Pancreas (tissue), 10 donors: Measurements from ENCODE around the gene TIAM1. TPM values are rescaled to one million over a fixed set of nuclear protein-coding genes. Genes with fewer than 3 reads are reported as not detected.

Experiments
- ATAC-seq, 4 donors: fragments of 200-7000 bp; cut with Tn5 transposase; one replicate each; pipeline versions ENCODE4 v1.8.0 to v1.9.1; 2020; ENCODE audit warnings: mild to moderate bottlenecking in 4 of 4, moderate library complexity in 4 of 4
- DNase-seq, 6 donors: peaks; one replicate each; pipeline ENCODE4 v3.0.0-alpha.2; 2020
- FAIRE-seq: peaks from 2 replicates; lab custom pipeline; 2012; peaks lifted over from hg19 to GRCh38; lab: Jason Lieb, UNC
- H3K27ac ChIP-seq, 4 donors: fragments of 200-600 bp; sonication (generic); 1 replicate in 3 of 4; 2 replicates in 1 of 4; pipeline versions ENCODE4 v1.5.0 to v1.8.0; 2020
- H3K27me3 ChIP-seq, 4 donors: fragments of 200-600 bp; one replicate each; pipeline ENCODE4 v1.8.0; 2021
- H3K36me3 ChIP-seq, 3 donors: fragments of 200-600 bp; sonication (generic) in 1 of 3; one replicate each; pipeline versions ENCODE4 v1.5.0 to v1.8.0; 2020 to 2021
- H3K4me1 ChIP-seq, 3 donors: fragments of 200-600 bp; one replicate each; pipeline ENCODE4 v1.8.0; 2021
- H3K4me3 ChIP-seq, 4 donors: fragments of 200-600 bp; sonication (generic) in 2 of 4; one replicate each; pipeline versions ENCODE4 v1.5.0 to v1.8.0; 2020 to 2021
- H3K9me3 ChIP-seq, 4 donors: fragments of 200-600 bp; one replicate each; pipeline ENCODE4 v1.8.0; 2021
- WGBS, 2 donors: extraction: QIAGEN DNeasy Blood & Tissue Kit; methylation state at CpG; one replicate each; pipeline ENCODE4 v1.1.7; 2013; 5-methylcytosine and 5-hydroxymethylcytosine counted together
- intact Hi-C, 3 donors: fragments of 100-400 bp; cut with DNase I; formaldehyde crosslinking; loops; one replicate each; pipeline versions ENCODE4 v1.11.1 to v1.14.2; 2022
- polyA plus RNA-seq, 2 donors: library from polyadenylated mRNA; stranded (reverse); fragments of 200-250 nt; gene quantifications; one replicate each; pipeline ENCODE4 v1.2.3, GENCODE V29; 2013
- total RNA-seq, 6 donors: library from RNA; stranded (reverse); fragmentation: NEBNext Ultra II Directional in 4 of 6; extraction: Animal tissue kit (Norgen Biotek cat#: 25700) in 4 of 6; gene quantifications; one replicate each; pipeline versions ENCODE4 v1.2.1 to v1.2.4, GENCODE V29; 2021 to 2023
- TF ChIP-seq, protein P1 (sequence below), 4 donors: fragments of 200-600 bp; sonication (generic) in 3 of 4; IDR thresholded peaks; one replicate each; pipeline versions ENCODE4 v1.5.0 to v1.8.0; 2021; ENCODE audit warnings: antibody characterized with exemption in 4 of 4
- donor health status: healthy with polysubstance abuse.
- donor health status: DM: no; HTN: no; CAD: no; lungs with moderate emphysema.
- donor health status: DM: no; HTN: no; CAD: no.
- donor health status: control.
- donor health status: control.
- donor health status: Bipolar disorder and iron deficiency.
- donor health status: DM: yes; HTN: yes; CAD: no.
- donor health status: DM: no; HTN: no; CAD: no.
- donor health status: DM: no; HTN: no; CAD: no.
- donor health status: DM: yes; HTN: yes; CAD: no.

Gene TIAM1
- total and polyA plus RNA-seq, 8 donors = 1.7 to 7.7 (median 4.0) TPM

- Histone ChIP-seq H3K27ac (no peak overlapping the region), H3K9me3 (no peaks in the 10 kb centered on the region), H3K36me3 (no peaks in the 10 kb centered on the region), H3K4me3 (no peak overlapping the region), H3K4me1 (peaks cover 0 to 5% (median 0%) of the 10 kb centered on the region in 3 donors), H3K27me3 (no peaks in the 10 kb centered on the region)
- no peak for FAIRE-seq
- no peak for DNase-seq
- WGBS, 2 donors = 85 to 91% methylated on average over 11 of the region's 11 CpGs
- intact Hi-C loops = no loop called here
- ATAC-seq = no peak
- TF ChIP-seq, protein P1, sequence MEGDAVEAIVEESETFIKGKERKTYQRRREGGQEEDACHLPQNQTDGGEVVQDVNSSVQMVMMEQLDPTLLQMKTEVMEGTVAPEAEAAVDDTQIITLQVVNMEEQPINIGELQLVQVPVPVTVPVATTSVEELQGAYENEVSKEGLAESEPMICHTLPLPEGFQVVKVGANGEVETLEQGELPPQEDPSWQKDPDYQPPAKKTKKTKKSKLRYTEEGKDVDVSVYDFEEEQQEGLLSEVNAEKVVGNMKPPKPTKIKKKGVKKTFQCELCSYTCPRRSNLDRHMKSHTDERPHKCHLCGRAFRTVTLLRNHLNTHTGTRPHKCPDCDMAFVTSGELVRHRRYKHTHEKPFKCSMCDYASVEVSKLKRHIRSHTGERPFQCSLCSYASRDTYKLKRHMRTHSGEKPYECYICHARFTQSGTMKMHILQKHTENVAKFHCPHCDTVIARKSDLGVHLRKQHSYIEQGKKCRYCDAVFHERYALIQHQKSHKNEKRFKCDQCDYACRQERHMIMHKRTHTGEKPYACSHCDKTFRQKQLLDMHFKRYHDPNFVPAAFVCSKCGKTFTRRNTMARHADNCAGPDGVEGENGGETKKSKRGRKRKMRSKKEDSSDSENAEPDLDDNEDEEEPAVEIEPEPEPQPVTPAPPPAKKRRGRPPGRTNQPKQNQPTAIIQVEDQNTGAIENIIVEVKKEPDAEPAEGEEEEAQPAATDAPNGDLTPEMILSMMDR (IDR thresholded peaks at IDR 0.05) = no peak
Measured at GRCh38 chr21:31294691-31295090, 49.4 kb downstream of the TIAM1 start.

GRCh38 chr21:31293986-31294385, 50.1 kb downstream of the TIAM1 start:
- no peak overlapping the region for H3K4me3 ChIP-seq
- intact Hi-C loops = no loop called here
- FAIRE-seq (no peak), DNase-seq (no peak), ATAC-seq (peak in 3 of 4 donors; percentile 25 to 65 (median 34))
- no peaks in the 10 kb centered on the region for H3K27me3 ChIP-seq
- no peaks in the 10 kb centered on the region for H3K36me3 ChIP-seq
- no peak overlapping the region for H3K27ac ChIP-seq
- TF ChIP-seq, protein P1 (IDR thresholded peaks at IDR 0.05) = no peak
- peaks cover 0 to 2% (median 0%) of the 10 kb centered on the region in 3 donors for H3K4me1 ChIP-seq
- no peaks in the 10 kb centered on the region for H3K9me3 ChIP-seq

GRCh38 chr21:31290765-31291164, 53.3 kb downstream of the TIAM1 start:
- H3K27me3 ChIP-seq = no peaks in the 10 kb centered on the region
- 80 to 88% methylated on average over 5 of the region's 5 CpGs for WGBS, 2 donors
- H3K36me3 ChIP-seq = no peaks in the 10 kb centered on the region
- H3K9me3 ChIP-seq = no peaks in the 10 kb centered on the region
- intact Hi-C loops = no loop called here
- no peaks in the 10 kb centered on the region for H3K4me1 ChIP-seq
- ATAC-seq (no peak), FAIRE-seq (no peak), DNase-seq (no peak)
- no peak overlapping the region for H3K27ac ChIP-seq
- TF ChIP-seq, protein P1 (IDR thresholded peaks at IDR 0.05) = no peak
- H3K4me3 ChIP-seq = no peak overlapping the region

GRCh38 chr21:31289702-31290101, 54.4 kb downstream of the TIAM1 start:
- WGBS, 2 donors = 58 to 63% methylated on average over 4 of the region's 4 CpGs
- Histone ChIP-seq H3K27me3 (no peaks in the 10 kb centered on the region), H3K9me3 (no peaks in the 10 kb centered on the region), H3K27ac (no peak overlapping the region), H3K4me3 (no peak overlapping the region), H3K36me3 (no peaks in the 10 kb centered on the region), H3K4me1 (no peaks in the 10 kb centered on the region)
- intact Hi-C loops = no loop called here
- DNase-seq (no peak), FAIRE-seq (no peak), ATAC-seq (no peak)
- TF ChIP-seq, protein P1 (IDR thresholded peaks at IDR 0.05) = no peak

DNA sequence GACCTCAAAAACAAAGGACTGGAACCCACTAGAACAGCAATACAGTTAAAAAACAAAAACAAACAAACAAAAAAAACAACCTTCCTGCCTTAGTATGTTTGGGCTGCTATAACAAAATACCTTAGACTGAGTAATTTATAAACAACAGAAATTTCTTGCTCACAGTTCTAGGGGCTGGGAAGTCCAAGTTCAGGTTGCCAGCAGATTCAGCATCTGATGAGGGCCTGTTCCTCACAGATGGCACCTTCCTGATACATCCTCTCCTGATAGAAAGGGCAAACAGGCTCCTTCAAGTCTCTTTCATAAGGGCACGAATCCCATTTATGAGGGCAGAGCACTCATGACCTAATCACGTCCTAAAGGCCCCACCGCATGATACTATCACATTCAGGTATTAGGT, 55.9 kb downstream of the TIAM1 start:
- no peaks in the 10 kb centered on the region for H3K9me3 ChIP-seq
- no peak for DNase-seq
- no peaks in the 10 kb centered on the region for H3K27me3 ChIP-seq
- WGBS, 2 donors = 59 to 73% methylated on average over 3 of the region's 3 CpGs
- H3K36me3 ChIP-seq = no peaks in the 10 kb centered on the region
- FAIRE-seq = no peak
- ATAC-seq = no peak
- H3K4me1 ChIP-seq = no peaks in the 10 kb centered on the region
- H3K4me3 ChIP-seq = no peak overlapping the region
- TF ChIP-seq, protein P1 (IDR thresholded peaks at IDR 0.05) = no peak
- no peak overlapping the region for H3K27ac ChIP-seq
- intact Hi-C loops = no loop called here
